ENCODE results near the gene SLC39A11.

DNA sequence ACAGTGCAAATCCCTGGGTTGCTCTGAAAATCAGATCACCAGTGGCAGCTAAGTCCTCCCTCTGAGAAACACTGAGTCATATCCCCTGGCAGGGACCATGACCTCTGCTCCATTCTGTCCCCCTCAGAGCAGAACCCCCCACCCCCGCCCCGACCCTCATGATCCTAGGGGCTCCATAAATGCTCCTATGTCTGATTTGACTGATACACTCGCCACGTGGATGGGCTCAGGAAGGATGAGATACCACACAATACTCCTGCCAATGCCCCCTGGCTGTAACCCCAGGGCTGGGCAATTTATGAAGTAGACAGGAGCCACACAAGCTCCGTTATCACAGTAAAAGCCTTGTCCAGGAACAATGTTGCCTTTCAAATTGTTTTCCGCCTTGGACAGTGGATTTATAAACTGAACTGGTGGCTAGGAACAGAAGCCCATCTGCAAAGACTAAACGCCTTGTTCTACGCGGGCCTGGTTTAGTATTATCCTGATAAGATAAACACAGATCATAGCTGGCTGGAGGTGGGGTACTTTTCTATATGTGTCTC is 394.8 kb downstream of the SLC39A11 start:
- TF ChIP-seq, protein P1, sequence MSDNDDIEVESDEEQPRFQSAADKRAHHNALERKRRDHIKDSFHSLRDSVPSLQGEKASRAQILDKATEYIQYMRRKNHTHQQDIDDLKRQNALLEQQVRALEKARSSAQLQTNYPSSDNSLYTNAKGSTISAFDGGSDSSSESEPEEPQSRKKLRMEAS (IDR thresholded peaks at IDR 0.05): no peak
- TF ChIP-seq YY1 (IDR thresholded peaks at IDR 0.05; ENCODE audit: low read depth) (no peak), CEBPB (IDR thresholded peaks at IDR 0.05) (no peak)
- TF ChIP-seq, protein P2, sequence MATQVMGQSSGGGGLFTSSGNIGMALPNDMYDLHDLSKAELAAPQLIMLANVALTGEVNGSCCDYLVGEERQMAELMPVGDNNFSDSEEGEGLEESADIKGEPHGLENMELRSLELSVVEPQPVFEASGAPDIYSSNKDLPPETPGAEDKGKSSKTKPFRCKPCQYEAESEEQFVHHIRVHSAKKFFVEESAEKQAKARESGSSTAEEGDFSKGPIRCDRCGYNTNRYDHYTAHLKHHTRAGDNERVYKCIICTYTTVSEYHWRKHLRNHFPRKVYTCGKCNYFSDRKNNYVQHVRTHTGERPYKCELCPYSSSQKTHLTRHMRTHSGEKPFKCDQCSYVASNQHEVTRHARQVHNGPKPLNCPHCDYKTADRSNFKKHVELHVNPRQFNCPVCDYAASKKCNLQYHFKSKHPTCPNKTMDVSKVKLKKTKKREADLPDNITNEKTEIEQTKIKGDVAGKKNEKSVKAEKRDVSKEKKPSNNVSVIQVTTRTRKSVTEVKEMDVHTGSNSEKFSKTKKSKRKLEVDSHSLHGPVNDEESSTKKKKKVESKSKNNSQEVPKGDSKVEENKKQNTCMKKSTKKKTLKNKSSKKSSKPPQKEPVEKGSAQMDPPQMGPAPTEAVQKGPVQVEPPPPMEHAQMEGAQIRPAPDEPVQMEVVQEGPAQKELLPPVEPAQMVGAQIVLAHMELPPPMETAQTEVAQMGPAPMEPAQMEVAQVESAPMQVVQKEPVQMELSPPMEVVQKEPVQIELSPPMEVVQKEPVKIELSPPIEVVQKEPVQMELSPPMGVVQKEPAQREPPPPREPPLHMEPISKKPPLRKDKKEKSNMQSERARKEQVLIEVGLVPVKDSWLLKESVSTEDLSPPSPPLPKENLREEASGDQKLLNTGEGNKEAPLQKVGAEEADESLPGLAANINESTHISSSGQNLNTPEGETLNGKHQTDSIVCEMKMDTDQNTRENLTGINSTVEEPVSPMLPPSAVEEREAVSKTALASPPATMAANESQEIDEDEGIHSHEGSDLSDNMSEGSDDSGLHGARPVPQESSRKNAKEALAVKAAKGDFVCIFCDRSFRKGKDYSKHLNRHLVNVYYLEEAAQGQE (IDR thresholded peaks at IDR 0.05; ENCODE audit: low read depth): no peak
